Left lung (tissue), 10 donors: ENCODE measurements around the gene CCDC154. TPM values are rescaled to one million over a fixed set of nuclear protein-coding genes. Genes with fewer than 3 reads are reported as not detected.
"Not testable (repeated sequence)": the region's sequence is repeated elsewhere in the genome, so short reads cannot be mapped to it uniquely, and the experiment has no call there.

Experiments
- ATAC-seq: fragments of 200-7000 bp; cut with Tn5 transposase; one replicate; pipeline ENCODE4 v1.9.1; 2020; ENCODE audit warnings: moderate library complexity
- DNase-seq, 4 donors: peaks; one replicate each; pipeline ENCODE4 v3.0.0-alpha.2; 2013 to 2020
- H3K27ac ChIP-seq, 2 donors: fragments of 200-600 bp; sonication (generic) in 1 of 2; one replicate each; pipeline versions ENCODE4 v1.5.0 to v1.8.0; 2020 to 2021
- H3K27me3 ChIP-seq, 2 donors: fragments of 200-600 bp; sonication (generic) in 1 of 2; one replicate each; pipeline versions ENCODE4 v1.5.0 to v1.8.0; 2020 to 2021
- H3K36me3 ChIP-seq, 2 donors: fragments of 200-600 bp; sonication (generic) in 1 of 2; one replicate each; pipeline versions ENCODE4 v1.5.0 to v1.8.0; 2020 to 2021
- H3K4me1 ChIP-seq, 2 donors: fragments of 200-600 bp; one replicate each; pipeline ENCODE4 v1.8.0; 2021
- H3K4me3 ChIP-seq, 2 donors: fragments of 200-600 bp; sonication (generic) in 1 of 2; one replicate each; pipeline versions ENCODE4 v1.5.0 to v1.8.0; 2020 to 2021; ENCODE audit warnings: mild to moderate bottlenecking in 1 of 2
- H3K9me3 ChIP-seq, 2 donors: fragments of 200-600 bp; sonication (generic) in 1 of 2; one replicate each; pipeline versions ENCODE4 v1.5.0 to v1.8.0; 2020 to 2021
- intact Hi-C, 2 donors: fragments of 100-400 bp; cut with DNase I; formaldehyde crosslinking; loops; one replicate each; pipeline versions ENCODE4 v1.11.2 to v1.14.2; 2022
- polyA plus RNA-seq, 6 donors: library from polyadenylated mRNA; unstranded; fragments of 120-200 nt; gene quantifications; one replicate each; pipeline ENCODE4 v1.2.1, GENCODE V29; 2013; ENCODE audit not compliant: insufficient read length in 6 of 6
- total RNA-seq, 2 donors: library from RNA; stranded (reverse); fragmentation: NEBNext Ultra II Directional; extraction: Animal tissue kit (Norgen Biotek cat#: 25700); gene quantifications; one replicate each; pipeline ENCODE4 v1.2.1, GENCODE V29; 2021
- TF ChIP-seq, protein P1 (sequence below), 2 donors: fragments of 200-600 bp; sonication (generic) in 1 of 2; IDR thresholded peaks; one replicate each; pipeline versions ENCODE4 v1.5.0 to v1.8.0; 2021; ENCODE audit warnings: antibody characterized with exemption in 2 of 2
- donor health status: DM: no; HTN: yes; CAD: no.
- donor health status: DM: no; HTN: no; CAD: no.

The CCDC154 gene
- total and polyA plus RNA-seq, 8 donors: 1.5 to 11.8 (median 7.1) TPM

DNA sequence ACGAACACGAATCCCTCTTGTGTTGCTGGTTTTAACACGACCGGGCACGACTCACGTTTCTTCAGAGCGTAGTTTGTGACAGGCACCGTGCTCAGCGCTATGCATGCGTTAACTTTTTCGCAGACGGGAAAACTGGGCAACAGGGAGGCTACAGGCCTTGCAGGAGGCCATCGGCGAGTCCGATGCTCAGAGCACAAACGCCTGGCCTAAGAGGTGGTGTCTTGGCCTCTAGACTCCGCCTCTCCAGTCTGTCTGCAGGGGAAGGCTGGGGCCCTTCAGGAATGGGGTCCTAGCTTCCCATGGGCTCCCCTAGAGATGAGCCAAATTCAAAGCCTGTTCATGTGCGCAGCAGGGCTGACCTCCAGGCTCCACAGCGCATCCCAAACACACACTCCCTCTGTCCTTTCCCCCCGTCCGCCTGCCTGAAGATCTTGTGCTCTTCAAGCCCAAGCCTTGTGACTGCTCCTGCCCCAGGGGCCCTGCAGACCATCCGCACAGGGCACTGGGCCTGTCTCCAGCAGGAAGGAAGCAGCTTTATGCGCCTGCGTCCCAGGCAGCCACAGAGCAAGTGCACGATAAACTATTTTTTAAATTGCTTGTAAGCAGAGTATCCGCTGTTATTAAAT lies 27.3 kb upstream of the CCDC154 start:
- intact Hi-C loops: no loop called here
- H3K27ac ChIP-seq: peak overlapping the region in 1 of 2 donors; percentile 83
- no peak for ATAC-seq

DNA sequence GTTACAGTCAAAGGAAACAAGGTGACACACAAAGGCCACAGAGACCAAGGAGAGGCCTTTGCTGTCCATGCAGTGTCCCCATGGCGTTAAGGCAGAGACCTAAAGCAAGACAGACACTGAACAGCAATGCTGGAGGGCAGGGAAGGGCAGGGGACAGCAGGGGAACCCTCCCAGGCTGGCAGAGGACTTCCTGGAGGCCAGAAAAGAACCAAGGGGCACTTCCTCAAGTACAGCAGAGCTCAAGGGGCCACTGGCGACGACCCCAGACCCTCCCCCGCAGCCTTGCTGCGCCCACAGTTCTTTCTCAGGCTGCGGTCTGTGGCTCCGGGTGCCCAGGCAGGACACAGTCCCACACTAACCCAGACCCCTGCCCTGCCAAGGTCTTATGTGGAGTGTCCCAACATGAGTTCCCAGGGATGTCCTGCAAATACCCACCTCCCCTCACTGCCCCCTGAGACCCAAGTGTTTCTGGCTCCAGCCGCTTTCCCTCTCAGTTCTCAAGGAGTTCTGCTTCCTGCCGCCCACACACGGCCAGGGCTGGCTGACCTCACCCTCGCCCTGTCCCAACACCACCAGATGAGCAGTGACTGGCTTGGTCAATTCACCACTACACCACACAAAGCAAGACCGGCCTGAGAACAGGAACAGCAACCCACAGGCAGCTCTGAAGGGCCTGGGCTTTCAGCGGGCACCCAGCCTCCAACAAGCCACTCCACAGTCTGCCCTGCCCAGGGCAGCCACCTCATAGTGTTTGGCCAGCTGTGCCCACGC lies 26.3 kb upstream of the CCDC154 start:
- ATAC-seq (peak; percentile 66), DNase-seq (peak in 2 of 4 donors; percentile 80 to 86)
- peak overlapping the region; percentile 53 to 83 for H3K27ac ChIP-seq
- peaks cover 21 to 69% of the 10 kb centered on the region in 2 donors for H3K4me1 ChIP-seq
- intact Hi-C loops: no loop called here
- H3K27me3 ChIP-seq: no peaks in the 10 kb centered on the region
- no peaks in the 10 kb centered on the region for H3K9me3 ChIP-seq
- peak overlapping the region in 1 of 2 donors; percentile 8 for H3K4me3 ChIP-seq
- no peaks in the 10 kb centered on the region for H3K36me3 ChIP-seq
- TF ChIP-seq, protein P1, sequence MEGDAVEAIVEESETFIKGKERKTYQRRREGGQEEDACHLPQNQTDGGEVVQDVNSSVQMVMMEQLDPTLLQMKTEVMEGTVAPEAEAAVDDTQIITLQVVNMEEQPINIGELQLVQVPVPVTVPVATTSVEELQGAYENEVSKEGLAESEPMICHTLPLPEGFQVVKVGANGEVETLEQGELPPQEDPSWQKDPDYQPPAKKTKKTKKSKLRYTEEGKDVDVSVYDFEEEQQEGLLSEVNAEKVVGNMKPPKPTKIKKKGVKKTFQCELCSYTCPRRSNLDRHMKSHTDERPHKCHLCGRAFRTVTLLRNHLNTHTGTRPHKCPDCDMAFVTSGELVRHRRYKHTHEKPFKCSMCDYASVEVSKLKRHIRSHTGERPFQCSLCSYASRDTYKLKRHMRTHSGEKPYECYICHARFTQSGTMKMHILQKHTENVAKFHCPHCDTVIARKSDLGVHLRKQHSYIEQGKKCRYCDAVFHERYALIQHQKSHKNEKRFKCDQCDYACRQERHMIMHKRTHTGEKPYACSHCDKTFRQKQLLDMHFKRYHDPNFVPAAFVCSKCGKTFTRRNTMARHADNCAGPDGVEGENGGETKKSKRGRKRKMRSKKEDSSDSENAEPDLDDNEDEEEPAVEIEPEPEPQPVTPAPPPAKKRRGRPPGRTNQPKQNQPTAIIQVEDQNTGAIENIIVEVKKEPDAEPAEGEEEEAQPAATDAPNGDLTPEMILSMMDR (IDR thresholded peaks at IDR 0.05): no peak

More for the DNA sequence above, 27.3 kb upstream of the CCDC154 start:
- peaks cover 21 to 74% of the 10 kb centered on the region in 2 donors for H3K4me1 ChIP-seq
- peak in 1 of 4 donors; percentile 58 for DNase-seq
- H3K27me3 ChIP-seq: no peaks in the 10 kb centered on the region
- no peaks in the 10 kb centered on the region for H3K9me3 ChIP-seq
- no peaks in the 10 kb centered on the region for H3K36me3 ChIP-seq
- TF ChIP-seq, protein P1 (IDR thresholded peaks at IDR 0.05): no peak
- H3K4me3 ChIP-seq: peak overlapping the region in 1 of 2 donors; percentile 2

DNA sequence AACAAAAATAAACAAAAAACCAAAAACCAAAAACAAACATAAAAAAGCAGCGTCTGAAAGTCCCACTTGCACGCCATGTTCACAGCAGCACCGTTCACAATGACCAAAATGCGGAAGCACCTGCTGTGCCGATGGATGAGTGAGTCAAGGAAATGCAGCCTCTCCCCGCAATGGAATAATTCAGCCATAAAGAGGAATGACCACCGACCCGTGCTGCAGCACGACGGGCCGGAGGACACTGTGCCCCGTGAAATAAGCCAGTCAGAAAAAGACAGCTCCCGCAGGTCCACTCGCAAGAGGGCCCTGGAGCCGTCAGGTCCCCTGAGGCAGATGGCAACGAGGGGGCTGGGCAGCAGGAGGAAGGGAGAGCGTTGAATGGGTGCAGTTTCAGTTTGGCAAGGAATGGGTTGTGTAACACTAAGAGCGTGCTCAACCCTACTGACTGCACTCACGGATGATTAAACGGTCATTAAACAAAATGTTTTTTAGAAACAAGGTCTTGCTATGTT lies 25.4 kb upstream of the CCDC154 start:
- intact Hi-C loops: no loop called here
- TF ChIP-seq, protein P1 (IDR thresholded peaks at IDR 0.05): no peak
- no peaks in the 10 kb centered on the region for H3K27me3 ChIP-seq
- H3K36me3 ChIP-seq: peaks cover 0 to 7% of the 10 kb centered on the region in 2 donors
- no peaks in the 10 kb centered on the region for H3K9me3 ChIP-seq
- H3K27ac ChIP-seq: peak overlapping the region; percentile 53 to 83
- peak overlapping the region in 1 of 2 donors; percentile 28 for H3K4me3 ChIP-seq
- H3K4me1 ChIP-seq: peaks cover 21 to 63% of the 10 kb centered on the region in 2 donors
- ATAC-seq (peak; percentile 39), DNase-seq (peak in 1 of 4 donors; percentile 75)

DNA sequence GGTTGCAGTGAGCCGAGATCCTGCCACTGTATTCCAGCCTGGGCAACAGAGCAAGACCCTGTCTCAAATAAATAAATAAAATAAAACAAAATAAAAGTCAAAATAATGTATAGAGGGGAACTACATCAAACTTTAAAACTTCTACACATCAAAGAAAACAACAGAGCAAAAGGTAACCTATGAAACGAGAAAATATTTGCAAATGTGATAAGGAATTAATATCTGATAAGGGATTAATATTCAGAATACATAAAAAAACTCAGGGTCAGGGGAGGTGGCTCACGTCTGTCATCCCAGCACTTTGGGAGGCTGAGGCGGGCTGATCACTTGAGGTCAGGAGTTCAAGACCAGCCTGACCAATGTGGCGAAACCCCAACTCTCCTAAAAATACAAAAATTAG lies 24.8 kb upstream of the CCDC154 start:
- DNase-seq, intact Hi-C loops, H3K27me3 ChIP-seq, ATAC-seq, H3K9me3 ChIP-seq, H3K4me3 ChIP-seq: not testable (repeated sequence)
- H3K36me3 ChIP-seq: peaks cover 0 to 13% of the 10 kb centered on the region in 2 donors
- H3K27ac ChIP-seq: peak overlapping the region in 1 of 2 donors; percentile 83
- H3K4me1 ChIP-seq: peaks cover 19 to 59% of the 10 kb centered on the region in 2 donors

DNA sequence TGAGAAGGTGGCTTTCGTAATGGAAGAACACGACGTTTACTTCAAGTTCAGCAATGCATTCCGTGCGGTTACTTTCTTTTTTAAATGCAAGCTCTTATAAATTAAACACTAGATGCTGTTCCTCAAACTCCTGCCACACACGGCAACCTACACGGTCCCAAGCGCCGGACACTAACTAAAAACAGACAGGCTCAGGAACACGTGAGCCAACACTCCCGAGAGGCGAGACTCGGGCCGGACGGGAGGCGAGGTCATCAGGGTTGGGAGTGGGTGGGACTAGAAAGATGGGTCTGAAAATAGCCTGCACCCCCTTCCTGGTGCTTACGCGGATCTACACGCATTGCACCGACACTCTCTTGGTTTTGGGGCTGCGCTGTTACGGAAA lies 24.1 kb upstream of the CCDC154 start:
- Histone ChIP-seq H3K27me3 (no peaks in the 10 kb centered on the region), H3K4me3 (no peak overlapping the region), H3K27ac (no peak overlapping the region), H3K4me1 (peaks cover 12 to 52% of the 10 kb centered on the region in 2 donors), H3K36me3 (peaks cover 0 to 20% of the 10 kb centered on the region in 2 donors), H3K9me3 (no peaks in the 10 kb centered on the region)
- ATAC-seq (no peak), DNase-seq (peak in 1 of 4 donors; percentile 62)
- intact Hi-C loops: no loop called here
- TF ChIP-seq, protein P1 (IDR thresholded peaks at IDR 0.05): no peak
